HG03159 (cell line): ENCODE data around the gene TINAGL1.

Experiments
- ATAC-seq: cut with Tn5 transposase; IDR thresholded peaks from one replicate; pipeline ENCODE4 v1.9.1; 2021; ENCODE audit warnings: mild to moderate bottlenecking, moderate library complexity; ENCODE audit not compliant: unreplicated experiment

Gene TINAGL1

DNA sequence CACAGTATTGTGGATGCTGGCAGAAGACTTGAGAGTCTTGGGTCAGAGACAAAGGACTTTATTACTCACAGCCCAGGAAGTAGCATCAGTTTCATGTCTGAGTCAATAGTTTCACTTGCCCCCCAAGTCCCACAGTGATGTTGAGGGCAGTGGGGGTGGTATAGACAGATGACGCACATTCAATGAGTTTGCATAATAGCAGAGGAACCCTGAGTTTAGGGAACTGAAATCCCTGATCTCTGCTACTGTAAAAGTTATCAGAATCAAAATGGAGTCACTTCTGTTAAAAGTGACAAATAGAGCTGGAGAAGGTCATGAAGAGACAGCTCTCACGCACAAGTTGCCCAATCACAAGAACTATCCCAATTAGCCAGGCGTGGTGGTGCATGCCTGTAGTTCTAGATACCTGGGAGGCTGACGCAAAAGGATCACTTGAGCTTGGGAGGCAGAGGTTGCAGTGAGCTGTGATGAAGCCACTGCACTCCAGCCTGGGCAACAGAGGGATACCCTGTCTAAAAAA is 29.7 kb downstream of the TINAGL1 start:
- ATAC-seq, result peak; percentile 97

DNA sequence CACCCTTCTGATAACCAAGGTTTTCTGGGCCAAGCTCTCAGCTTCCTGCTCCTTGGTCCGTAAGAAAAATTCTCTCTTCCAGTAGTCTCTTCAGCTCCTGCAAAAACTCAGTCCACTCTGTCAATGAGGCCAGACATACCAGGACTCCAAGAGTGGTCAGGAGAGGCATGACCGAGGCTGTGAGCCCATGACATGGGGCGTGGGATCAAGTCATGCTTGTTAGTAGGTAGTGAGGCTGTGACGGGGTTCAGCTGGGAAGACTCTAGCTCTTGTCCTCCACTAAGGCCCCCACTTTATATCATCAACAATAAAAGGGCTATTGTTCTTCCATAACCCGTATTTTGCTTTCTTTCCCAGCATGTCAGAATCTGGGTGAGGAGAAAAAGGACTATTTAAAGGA is 31.0 kb downstream of the TINAGL1 start:
- no peak for ATAC-seq

- no peak for ATAC-seq
Observed at GRCh38 chr1:31609514-31610118, 33.3 kb downstream of the TINAGL1 start.

- no peak for ATAC-seq
Observed at GRCh38 chr1:31614414-31615005, 38.2 kb downstream of the TINAGL1 start.

DNA sequence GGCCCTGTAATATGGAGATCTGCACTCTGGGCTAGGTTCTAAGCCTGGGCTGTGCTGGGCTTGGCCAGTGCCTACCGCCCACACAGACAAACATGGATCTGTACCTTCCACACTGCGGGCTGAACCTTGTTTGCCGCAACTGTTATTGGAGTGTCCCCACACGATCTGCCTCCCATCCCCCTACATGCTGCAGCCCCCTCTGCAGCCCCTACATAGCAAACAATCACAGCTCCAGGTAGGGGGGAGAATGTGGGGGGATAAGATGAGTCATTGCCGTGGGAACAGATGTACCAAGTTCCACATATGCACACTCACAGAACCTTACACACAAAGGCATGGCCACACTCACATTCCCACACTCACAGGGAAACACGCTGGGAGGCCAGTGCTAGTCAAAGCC is 39.1 kb downstream of the TINAGL1 start:
- ATAC-seq, result no peak

DNA sequence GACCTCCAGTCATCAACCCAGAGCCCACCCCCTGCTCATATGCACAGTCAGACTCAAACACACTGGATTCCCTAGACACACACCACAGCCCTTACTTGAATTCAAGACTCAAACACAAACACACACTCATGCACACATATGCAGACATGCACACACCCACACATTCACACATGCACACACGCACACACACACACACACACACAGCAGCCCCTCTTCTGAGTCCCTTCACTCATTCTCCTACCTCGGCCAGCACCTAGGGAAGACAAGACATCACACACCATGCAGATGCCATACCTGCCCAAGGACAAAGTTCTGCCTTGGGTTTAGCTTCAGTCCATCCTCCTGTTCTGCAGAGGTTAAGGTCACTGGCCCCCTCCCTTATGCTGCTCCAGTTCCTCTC is 39.6 kb downstream of the TINAGL1 start:
- no peak for ATAC-seq

DNA sequence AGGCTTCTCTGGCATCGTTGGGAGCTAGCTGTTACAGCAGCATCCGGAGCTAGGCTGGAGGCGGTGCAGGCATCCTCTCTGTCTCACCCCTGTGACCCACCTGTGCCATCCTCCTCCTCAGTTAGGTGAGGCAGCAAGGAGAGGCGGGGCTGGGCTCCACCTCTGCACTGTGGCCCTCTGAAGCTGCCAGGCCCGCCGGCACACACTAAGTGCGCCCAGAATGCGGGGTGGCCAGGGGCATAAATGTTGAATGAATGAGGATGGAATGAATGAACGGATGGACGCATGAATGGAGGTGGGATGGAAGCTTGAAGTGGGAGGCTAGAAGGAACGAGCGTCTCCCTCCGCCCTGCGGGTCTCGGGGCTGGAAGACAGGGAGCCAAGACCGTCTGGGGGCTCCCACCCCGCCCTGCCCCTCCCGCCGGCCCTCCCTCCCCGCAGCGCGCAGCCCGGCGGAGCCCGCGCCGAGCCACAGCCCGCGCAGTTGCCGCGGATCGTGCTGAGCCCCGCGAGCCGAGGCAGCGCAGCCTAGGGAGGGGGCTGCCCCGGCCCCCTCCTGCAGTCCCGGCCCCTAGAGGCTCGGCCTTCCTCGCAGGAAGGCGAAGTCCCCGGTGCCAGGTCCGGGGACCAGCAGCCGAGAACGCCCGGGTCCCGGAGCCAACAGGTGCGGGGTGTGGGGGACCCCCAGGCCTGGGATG is 41.1 kb downstream of the TINAGL1 start, which contains the start of gene HCRTR1:
Gene HCRTR1 (plus strand): TSS at position 472 of the 698 bp plus-strand sequence. CDS start 1,504 bp downstream, outside the sequence.
- ATAC-seq, result no peak

GRCh38 chr1:31617916-31618746 is 41.8 kb downstream of the TINAGL1 start:
- no peak for ATAC-seq

GRCh38 chr1:31618916-31619846 is 42.9 kb downstream of the TINAGL1 start:
- no peak for ATAC-seq

DNA sequence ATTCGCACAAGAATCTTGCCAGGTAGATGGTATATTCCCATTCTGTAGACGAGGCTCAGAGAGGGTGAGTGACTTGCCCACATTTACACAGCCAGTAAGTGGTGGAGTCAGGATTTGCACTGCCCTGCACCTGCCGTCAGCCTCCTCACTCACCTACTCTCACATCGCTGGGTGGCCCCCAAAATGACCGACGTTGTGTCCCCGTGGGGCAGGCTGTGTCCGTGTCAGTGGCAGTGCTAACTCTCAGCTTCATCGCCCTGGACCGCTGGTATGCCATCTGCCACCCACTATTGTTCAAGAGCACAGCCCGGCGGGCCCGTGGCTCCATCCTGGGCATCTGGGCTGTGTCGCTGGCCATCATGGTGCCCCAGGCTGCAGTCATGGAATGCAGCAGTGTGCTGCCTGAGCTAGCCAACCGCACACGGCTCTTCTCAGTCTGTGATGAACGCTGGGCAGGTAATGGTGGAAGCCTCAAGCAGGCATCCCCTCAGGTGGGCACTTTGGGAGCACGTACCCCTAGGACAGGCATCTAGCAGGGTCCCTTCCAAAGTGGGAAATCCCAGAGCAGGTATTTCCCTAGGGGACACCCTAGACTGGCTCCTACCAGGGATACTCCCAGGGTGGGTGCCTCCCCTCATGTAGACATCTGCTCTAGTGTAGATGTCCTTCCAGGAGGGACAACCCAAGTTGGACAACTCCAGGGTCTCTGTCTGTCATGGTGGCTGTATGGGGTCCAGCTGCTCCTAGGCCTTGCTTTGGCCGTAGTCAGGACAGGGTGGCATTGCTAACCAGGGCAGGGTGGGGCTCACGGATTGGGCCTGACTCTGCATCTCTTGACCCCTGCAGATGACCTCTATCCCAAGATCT is 44.5 kb downstream of the TINAGL1 start:
- ATAC-seq, result no peak

- no peak for ATAC-seq
Observed at GRCh38 chr1:31621498-31621820, 45.1 kb downstream of the TINAGL1 start.

- no peak for ATAC-seq
Observed at GRCh38 chr1:31621847-31622730, 45.8 kb downstream of the TINAGL1 start.

DNA sequence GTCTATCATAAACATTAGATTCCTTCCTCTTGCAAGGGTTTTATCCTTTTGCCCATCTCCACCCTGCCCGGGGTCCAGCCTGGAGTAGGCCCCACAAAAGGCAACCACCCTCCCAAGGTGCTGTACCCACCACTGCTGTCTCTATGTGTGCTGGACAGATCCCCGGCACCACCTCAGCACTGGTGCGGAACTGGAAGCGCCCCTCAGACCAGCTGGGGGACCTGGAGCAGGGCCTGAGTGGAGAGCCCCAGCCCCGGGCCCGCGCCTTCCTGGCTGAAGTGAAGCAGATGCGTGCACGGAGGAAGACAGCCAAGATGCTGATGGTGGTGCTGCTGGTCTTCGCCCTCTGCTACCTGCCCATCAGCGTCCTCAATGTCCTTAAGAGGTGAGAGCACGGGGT is 47.0 kb downstream of the TINAGL1 start:
- ATAC-seq, result no peak

DNA sequence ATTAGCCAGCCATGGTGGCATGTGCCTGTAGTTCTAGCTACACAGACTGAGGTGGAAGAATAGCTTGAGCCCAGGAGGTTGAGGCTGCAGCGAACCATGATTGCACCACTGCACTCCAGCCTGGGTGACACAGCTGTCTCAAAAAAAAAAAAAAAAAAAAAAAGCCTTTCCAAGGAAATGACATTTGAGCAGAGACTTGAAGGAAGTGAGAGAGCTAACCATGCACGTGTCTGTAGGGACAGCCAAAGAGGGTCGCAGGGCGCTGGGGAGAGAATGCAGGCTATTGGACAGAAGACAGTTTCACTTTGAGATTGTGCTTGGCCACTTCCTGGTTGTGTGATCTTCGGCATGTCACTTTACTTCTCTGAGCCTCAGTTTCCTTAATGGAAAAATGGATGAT is 48.0 kb downstream of the TINAGL1 start:
- no peak for ATAC-seq

GRCh38 chr1:31624731-31625514 is 48.6 kb downstream of the TINAGL1 start:
- no peak for ATAC-seq

DNA sequence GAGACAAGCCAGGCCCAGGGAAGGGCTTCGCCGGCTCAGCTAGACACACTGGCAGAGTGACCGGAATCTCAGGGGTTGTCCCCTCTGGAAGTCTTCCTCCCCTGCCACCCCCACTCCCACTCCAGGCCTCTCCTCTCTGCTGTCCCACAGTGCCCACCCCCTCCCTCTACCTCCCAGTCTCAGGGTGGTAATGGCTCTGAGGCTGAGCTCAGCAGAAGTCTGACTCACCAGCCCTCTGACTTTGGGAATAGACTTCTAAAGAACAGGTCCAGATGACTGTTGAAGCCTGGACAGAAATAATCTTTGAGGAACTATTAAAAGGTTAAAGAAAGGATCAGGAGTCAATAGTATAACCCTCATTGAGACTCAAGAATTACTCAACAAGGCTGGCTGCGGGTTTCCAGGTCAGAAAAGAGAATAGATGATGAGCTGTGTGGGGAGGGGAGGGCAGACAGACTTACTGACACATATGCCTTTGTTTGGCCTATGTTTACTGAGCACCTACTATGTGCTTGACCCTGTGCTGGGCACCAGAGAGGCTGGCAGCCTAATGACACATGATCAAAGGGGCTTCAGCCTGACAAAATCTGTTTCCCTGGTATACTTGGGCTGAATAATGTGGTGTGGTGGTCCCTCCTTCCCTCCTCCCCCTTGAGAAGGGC is 49.4 kb downstream of the TINAGL1 start:
- ATAC-seq, result no peak
